Skin epidermis (tissue), 12 donors: ENCODE data around the gene UTP11.
A peak's percentile ranks its signal among the peaks of the same experiment; 100 is the strongest.

ENCODE experiments used
- H3K27ac ChIP-seq, 21 experiments: fragments of 200-600 bp; sonication (generic) in 11 of 21; one replicate each; pipeline ENCODE4 v1.5.0; 2020; ENCODE audit warnings: mild to moderate bottlenecking in 3 of 21, inconsistent platforms in 2 of 21, moderate library complexity in 2 of 21
- H3K4me3 ChIP-seq, 7 experiments: fragments of 200-600 bp; sonication (generic) in 2 of 7; one replicate each; pipeline ENCODE4 v1.5.0; 2020; ENCODE audit warnings: inconsistent platforms in 2 of 7, mild to moderate bottlenecking in 2 of 7, moderate library complexity in 1 of 7

UTP11 gene

GRCh38 chr1:38061883-38062328 is 49.4 kb downstream of the UTP11 start:
- H3K27ac ChIP-seq = peak overlapping the region in 1 of 21 experiments; percentile 1
- no peak overlapping the region for H3K4me3 ChIP-seq

GRCh38 chr1:38062361-38063288 is 50.1 kb downstream of the UTP11 start:
- Histone ChIP-seq H3K27ac (peak overlapping the region in 1 of 21 experiments; percentile 1), H3K4me3 (no peak overlapping the region)

- Histone ChIP-seq H3K4me3 (no peak overlapping the region), H3K27ac (peak overlapping the region in 5 of 21 experiments; percentile 4 to 54 (median 48))
Observed at GRCh38 chr1:38063616-38064015, 51.1 kb downstream of the UTP11 start.

- Histone ChIP-seq H3K27ac (peak overlapping the region in 8 of 21 experiments; percentile 8 to 55 (median 46)), H3K4me3 (no peak overlapping the region)
Observed at GRCh38 chr1:38064197-38064903, 51.8 kb downstream of the UTP11 start.

GRCh38 chr1:38068220-38068979 is 55.9 kb downstream of the UTP11 start:
- Histone ChIP-seq H3K27ac (no peak overlapping the region), H3K4me3 (no peak overlapping the region)

- Histone ChIP-seq H3K27ac (no peak overlapping the region), H3K4me3 (no peak overlapping the region)
Observed at GRCh38 chr1:38068980-38069340, 56.4 kb downstream of the UTP11 start.

- no peak overlapping the region for H3K4me3 ChIP-seq
Observed at GRCh38 chr1:38071312-38072256, 59.0 kb downstream of the UTP11 start.

GRCh38 chr1:38072858-38073257 is 60.3 kb downstream of the UTP11 start:
- Histone ChIP-seq H3K4me3 (no peak overlapping the region), H3K27ac (peak overlapping the region in 14 of 21 experiments; percentile 20 to 86 (median 64))

More at GRCh38 chr1:38071312-38072256, 59.0 kb downstream of the UTP11 start:
- H3K27ac ChIP-seq = peak overlapping the region in 6 of 21 experiments; percentile 4 to 71 (median 36)

- H3K4me3 ChIP-seq = no peak overlapping the region
- H3K27ac ChIP-seq = peak overlapping the region in 17 of 21 experiments; percentile 20 to 86 (median 63)
Observed at GRCh38 chr1:38073534-38074301, 61.2 kb downstream of the UTP11 start.

- H3K27ac ChIP-seq = peak overlapping the region in 10 of 21 experiments; percentile 20 to 86 (median 62)
Observed at GRCh38 chr1:38074302-38074677, 61.8 kb downstream of the UTP11 start.

More at GRCh38 chr1:38074302-38074677, 61.8 kb downstream of the UTP11 start:
- no peak overlapping the region for H3K4me3 ChIP-seq
